Tibial artery (tissue), 4 donors: ENCODE results near the gene ARHGEF19.
A peak's percentile ranks its signal among the peaks of the same experiment; 100 is the strongest.
"Not testable (repeated sequence)": the region's sequence is repeated elsewhere in the genome, so short reads cannot be mapped to it uniquely, and the experiment has no call there.

Source experiments
- DNase-seq, 2 donors: peaks; one replicate each; pipeline ENCODE4 v3.0.0-alpha.2; 2019
- H3K27ac ChIP-seq, 2 donors: fragments of 200-600 bp; sonication (generic) in 1 of 2; 1 replicate in 1 of 2; 2 replicates in 1 of 2; pipeline ENCODE4 v1.5.1; 2018 to 2019; ENCODE audit warnings: mild to moderate bottlenecking in 1 of 2
- H3K27me3 ChIP-seq, 2 donors: fragments of 200-600 bp; sonication (generic) in 1 of 2; one replicate each; pipeline versions ENCODE4 v1.5.1 to v1.6.0; 2016 to 2019
- H3K36me3 ChIP-seq, 3 donors: fragments of 200-600 bp; sonication (generic) in 2 of 3; one replicate each; pipeline ENCODE4 v1.5.1; 2016 to 2019; ENCODE audit warnings: mild to moderate bottlenecking in 2 of 3
- H3K4me1 ChIP-seq, 4 donors: fragments of 200-600 bp; sonication (generic) in 2 of 4; 1 replicate in 3 of 4; 2 replicates in 1 of 4; pipeline ENCODE4 v1.5.1; 2016 to 2019
- H3K4me3 ChIP-seq, 2 donors: fragments of 200-600 bp; sonication (generic) in 1 of 2; 1 replicate in 1 of 2; 2 replicates in 1 of 2; pipeline ENCODE4 v1.5.1; 2018 to 2019; ENCODE audit warnings: mild to moderate bottlenecking in 2 of 2
- H3K9me3 ChIP-seq, 3 donors: fragments of 200-600 bp; sonication (generic) in 1 of 3; one replicate each; pipeline ENCODE4 v1.5.1; 2016 to 2019
- intact Hi-C: fragments of 100-400 bp; cut with DNase I; formaldehyde crosslinking; loops from one replicate; pipeline ENCODE4 v1.15.0; 2023; ENCODE audit warnings: low total_unique reads
- TF ChIP-seq, protein P1 (sequence below), 2 experiments: fragments of 200-600 bp in 1 of 2; fragments of 450-650 bp in 1 of 2; IDR thresholded peaks; one replicate each; pipeline ENCODE4 v1.5.1; 2017 to 2019; ENCODE audit warnings: antibody characterized with exemption in 2 of 2, mild to moderate bottlenecking in 1 of 2, moderate library complexity in 1 of 2

Gene ARHGEF19

GRCh38 chr1:16217061-16217785, 4.8 kb upstream of the ARHGEF19 start:
- Histone ChIP-seq H3K36me3 (no peaks in the 10 kb centered on the region), H3K4me1 (peaks cover 0 to 18% (median 13%) of the 10 kb centered on the region in 4 donors), H3K27me3 (no peaks in the 10 kb centered on the region), H3K9me3 (no peaks in the 10 kb centered on the region), H3K27ac (peak overlapping the region; percentile 51 to 54), H3K4me3 (peak overlapping the region; percentile 51 to 54)
- peak; percentile 99 for DNase-seq
- TF ChIP-seq, protein P1, sequence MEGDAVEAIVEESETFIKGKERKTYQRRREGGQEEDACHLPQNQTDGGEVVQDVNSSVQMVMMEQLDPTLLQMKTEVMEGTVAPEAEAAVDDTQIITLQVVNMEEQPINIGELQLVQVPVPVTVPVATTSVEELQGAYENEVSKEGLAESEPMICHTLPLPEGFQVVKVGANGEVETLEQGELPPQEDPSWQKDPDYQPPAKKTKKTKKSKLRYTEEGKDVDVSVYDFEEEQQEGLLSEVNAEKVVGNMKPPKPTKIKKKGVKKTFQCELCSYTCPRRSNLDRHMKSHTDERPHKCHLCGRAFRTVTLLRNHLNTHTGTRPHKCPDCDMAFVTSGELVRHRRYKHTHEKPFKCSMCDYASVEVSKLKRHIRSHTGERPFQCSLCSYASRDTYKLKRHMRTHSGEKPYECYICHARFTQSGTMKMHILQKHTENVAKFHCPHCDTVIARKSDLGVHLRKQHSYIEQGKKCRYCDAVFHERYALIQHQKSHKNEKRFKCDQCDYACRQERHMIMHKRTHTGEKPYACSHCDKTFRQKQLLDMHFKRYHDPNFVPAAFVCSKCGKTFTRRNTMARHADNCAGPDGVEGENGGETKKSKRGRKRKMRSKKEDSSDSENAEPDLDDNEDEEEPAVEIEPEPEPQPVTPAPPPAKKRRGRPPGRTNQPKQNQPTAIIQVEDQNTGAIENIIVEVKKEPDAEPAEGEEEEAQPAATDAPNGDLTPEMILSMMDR (IDR thresholded peaks at IDR 0.05), result no peak
- intact Hi-C loops, result no loop called here

DNA sequence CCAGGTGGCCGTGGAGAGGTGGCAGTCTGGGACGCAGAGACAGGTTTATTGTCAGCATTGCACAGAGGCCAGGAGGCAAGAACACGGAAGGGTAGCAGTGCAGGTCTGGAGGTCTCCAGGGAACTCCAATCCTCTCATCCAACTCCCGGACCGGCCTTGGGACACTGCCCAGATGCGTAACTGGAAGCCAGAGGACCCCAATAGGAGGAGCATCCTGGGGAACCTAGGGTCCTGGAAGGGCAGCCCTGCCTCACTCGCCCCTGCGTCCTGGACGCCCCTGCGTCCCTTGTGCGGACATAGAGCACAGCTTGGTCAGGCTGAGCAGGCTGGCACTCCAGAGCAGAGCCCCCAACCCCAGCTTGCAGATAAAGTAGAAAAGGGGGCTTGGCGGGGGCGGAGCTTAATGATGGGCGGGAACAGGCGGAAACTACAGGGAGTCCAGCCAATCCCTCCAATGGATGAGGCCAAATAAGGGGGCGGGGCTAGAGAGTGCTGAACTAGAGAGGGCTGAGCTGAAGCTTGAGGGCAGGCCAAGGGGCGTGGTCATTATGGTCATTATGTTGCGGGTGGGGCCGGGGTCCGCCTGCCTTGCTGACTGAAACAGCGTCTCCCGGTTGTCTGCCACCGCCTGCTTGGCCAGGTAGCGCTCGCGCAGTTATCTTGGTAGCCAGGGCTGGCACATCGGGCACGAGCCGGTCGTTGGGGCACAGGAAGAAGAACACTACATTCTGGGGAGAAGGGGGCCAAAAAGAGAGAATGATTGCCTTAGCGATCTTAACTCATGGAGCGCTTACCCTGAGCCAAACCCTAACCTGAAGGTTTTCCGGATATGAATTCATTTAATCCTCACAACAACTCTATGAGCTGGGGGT, 3.7 kb upstream of the ARHGEF19 start:
- H3K4me1 ChIP-seq, result peaks cover 0 to 18% (median 13%) of the 10 kb centered on the region in 4 donors
- peak; percentile 81 to 88 for DNase-seq
- TF ChIP-seq, protein P1 (IDR thresholded peaks at IDR 0.05), result no peak
- H3K27me3 ChIP-seq, result no peaks in the 10 kb centered on the region
- H3K4me3 ChIP-seq, result peak overlapping the region; percentile 51 to 54
- intact Hi-C loops, result no loop called here
- peak overlapping the region in 1 of 2 donors; percentile 0 for H3K27ac ChIP-seq
- H3K36me3 ChIP-seq, result no peaks in the 10 kb centered on the region
- no peaks in the 10 kb centered on the region for H3K9me3 ChIP-seq

DNA sequence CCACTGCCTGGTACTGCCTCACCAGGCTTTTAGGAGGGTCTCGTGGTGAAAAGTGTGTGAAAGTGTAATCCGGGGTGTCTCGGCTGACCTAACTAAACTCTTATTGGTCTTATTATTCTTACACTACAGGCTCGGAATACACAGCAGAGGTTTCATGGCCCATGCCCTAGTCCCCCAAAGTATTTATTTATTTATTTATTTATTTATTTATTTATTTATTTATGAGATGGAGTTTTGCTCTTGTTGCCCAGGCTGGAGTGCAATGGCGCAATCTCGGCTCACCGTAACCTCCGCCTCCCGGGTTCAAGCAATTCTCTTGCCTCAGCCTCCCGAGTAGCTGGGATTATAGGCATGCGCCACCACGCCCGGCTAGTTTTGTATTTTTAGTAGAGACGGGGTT, 2.8 kb upstream of the ARHGEF19 start:
- intact Hi-C loops, H3K27ac ChIP-seq, H3K36me3 ChIP-seq, H3K27me3 ChIP-seq, DNase-seq, H3K9me3 ChIP-seq, H3K4me3 ChIP-seq: not testable (repeated sequence)
- H3K4me1 ChIP-seq, result peaks cover 0 to 18% (median 13%) of the 10 kb centered on the region in 4 donors

DNA sequence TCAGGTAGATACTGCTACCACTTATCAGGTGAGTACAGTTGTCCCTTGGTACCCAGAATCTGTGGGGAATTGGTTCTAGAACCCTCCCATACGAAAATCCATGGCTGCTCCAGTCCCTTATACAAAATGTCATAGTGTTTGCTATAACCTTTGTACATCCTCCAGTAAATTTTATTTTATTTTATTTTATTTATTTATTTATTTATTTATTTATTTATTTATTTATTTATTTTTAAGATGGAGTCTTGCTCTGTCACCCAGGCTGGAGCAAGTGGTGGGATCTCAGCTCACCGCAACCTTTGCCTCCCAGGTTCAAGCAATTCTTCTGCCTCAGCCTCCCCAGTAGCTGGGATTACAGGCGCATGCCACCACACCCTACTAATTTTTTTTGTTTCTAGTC, 1.1 kb upstream of the ARHGEF19 start:
- intact Hi-C loops, H3K4me3 ChIP-seq, H3K27me3 ChIP-seq, H3K36me3 ChIP-seq, H3K27ac ChIP-seq, H3K9me3 ChIP-seq, DNase-seq: not testable (repeated sequence)
- H3K4me1 ChIP-seq, result peaks cover 0 to 29% (median 14%) of the 10 kb centered on the region in 4 donors

DNA sequence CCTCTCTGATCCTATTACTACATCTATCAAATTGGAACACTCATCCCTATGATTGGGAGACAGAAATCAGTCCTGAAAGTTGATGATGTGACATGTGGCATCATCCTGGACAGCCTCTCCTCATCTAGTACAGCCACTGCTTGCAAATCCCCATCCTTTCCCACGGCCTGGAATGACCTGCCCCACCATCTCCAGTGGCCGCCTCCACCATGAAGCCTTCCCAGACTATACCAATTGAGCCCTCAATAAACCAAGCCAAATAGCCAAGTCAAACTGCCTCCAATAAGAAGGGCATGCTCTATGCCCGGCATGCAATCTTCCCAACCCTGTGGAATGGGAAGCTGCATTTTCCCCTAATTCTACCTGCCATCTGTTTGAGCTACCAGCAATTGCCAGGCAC, 561 bp upstream of the ARHGEF19 start:
- TF ChIP-seq, protein P1 (IDR thresholded peaks at IDR 0.05), result no peak
- Histone ChIP-seq H3K27me3 (no peaks in the 10 kb centered on the region), H3K4me3 (no peak overlapping the region), H3K4me1 (peaks cover 0 to 33% (median 14%) of the 10 kb centered on the region in 4 donors), H3K36me3 (no peaks in the 10 kb centered on the region), H3K27ac (no peak overlapping the region), H3K9me3 (no peaks in the 10 kb centered on the region)
- intact Hi-C loops, result no loop called here
- DNase-seq, result no peak

- Histone ChIP-seq H3K4me1 (peaks cover 0 to 38% (median 14%) of the 10 kb centered on the region in 4 donors), H3K36me3 (no peaks in the 10 kb centered on the region), H3K27me3 (no peaks in the 10 kb centered on the region), H3K4me3 (no peak overlapping the region), H3K27ac (no peak overlapping the region), H3K9me3 (no peaks in the 10 kb centered on the region)
- intact Hi-C loops, result no loop called here
- no peak for DNase-seq
- TF ChIP-seq, protein P1 (IDR thresholded peaks at IDR 0.05), result no peak
These were observed 628 bp downstream of the ARHGEF19 start for GRCh38 chr1:16211824-16212223.
